ENCODE measurements around the gene ACOX3. TPM values are rescaled to one million over a fixed set of nuclear protein-coding genes. Genes with fewer than 3 reads are reported as not detected.

ACOX3 gene
- polyA plus RNA-seq, 1 of the 3 experiments (the other 2 are of a cell fraction): 8.4 TPM

GRCh38 chr4:8428288-8429097, 12.0 kb downstream of the ACOX3 start (continued):
- peak; percentile 47; the same call in 1 of the 2 replicates for TF ChIP-seq REST (IDR thresholded peaks at IDR 0.05; ENCODE audit: low read depth, low read length)
- peak; percentile 69; the same call in 1 of the 2 replicates for TF ChIP-seq POLR2AphosphoS5 (IDR thresholded peaks at IDR 0.05; ENCODE audit: low read depth, low read length)
- TF ChIP-seq, protein P1, sequence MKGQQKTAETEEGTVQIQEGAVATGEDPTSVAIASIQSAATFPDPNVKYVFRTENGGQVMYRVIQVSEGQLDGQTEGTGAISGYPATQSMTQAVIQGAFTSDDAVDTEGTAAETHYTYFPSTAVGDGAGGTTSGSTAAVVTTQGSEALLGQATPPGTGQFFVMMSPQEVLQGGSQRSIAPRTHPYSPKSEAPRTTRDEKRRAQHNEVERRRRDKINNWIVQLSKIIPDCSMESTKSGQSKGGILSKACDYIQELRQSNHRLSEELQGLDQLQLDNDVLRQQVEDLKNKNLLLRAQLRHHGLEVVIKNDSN (IDR thresholded peaks at IDR 0.05; ENCODE audit: borderline replicate concordance, low read depth): no peak
- no peak; the same call in 1 of the 2 replicates for TF ChIP-seq FOSL2 (IDR thresholded peaks at IDR 0.05; ENCODE audit: borderline replicate concordance, low read depth)
- TF ChIP-seq, protein P2, sequence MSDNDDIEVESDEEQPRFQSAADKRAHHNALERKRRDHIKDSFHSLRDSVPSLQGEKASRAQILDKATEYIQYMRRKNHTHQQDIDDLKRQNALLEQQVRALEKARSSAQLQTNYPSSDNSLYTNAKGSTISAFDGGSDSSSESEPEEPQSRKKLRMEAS (IDR thresholded peaks at IDR 0.05; ENCODE audit: low read depth): peak; percentile 41
- no peak for TF ChIP-seq SMC3 (IDR thresholded peaks at IDR 0.05; ENCODE audit: low read depth, low read length)
- TF ChIP-seq NFIC (IDR thresholded peaks at IDR 0.05; ENCODE audit: borderline replicate concordance): no peak
- no peak for TF ChIP-seq GATA2 (CRISPR knock-in tag; IDR thresholded peaks at IDR 0.05)
- TF ChIP-seq RFX5 (IDR thresholded peaks at IDR 0.05; ENCODE audit: low read length): no peak
- no peak; the same call in 1 of the 2 replicates for TF ChIP-seq YY1 (IDR thresholded peaks at IDR 0.05; ENCODE audit: low read depth)

DNA sequence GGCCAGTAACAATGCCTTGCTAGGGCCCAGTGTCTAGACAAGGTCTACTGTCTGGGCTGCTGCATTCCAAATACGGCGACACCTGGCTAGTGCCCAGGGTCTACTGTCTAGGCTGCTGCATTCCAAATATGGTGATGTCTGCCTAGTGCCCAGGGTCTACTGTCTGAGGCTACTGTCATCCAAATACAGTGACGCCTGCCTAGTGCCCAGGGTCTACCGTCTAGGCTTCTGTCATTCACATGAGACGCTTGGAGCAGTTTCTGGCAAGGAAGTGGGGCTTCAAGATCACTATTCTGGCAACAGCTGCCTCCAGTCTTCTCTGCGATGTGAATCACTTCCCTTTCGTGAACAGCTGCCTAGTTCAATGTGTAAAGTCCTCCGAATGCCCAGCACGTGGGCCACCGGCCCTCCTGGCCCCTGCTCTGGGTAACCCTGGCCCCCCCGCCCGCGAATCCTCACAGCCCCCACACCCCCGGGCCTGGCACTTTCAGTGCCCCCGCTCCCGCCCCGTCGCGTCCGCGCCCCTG, 12.7 kb downstream of the ACOX3 start:
- TF ChIP-seq TAF1 (IDR thresholded peaks at IDR 0.05; ENCODE audit: borderline replicate concordance, low read depth, low read length): no peak
- TF ChIP-seq EZH2phosphoT487 (IDR thresholded peaks at IDR 0.05; ENCODE audit: borderline replicate concordance, low read depth): no peak
- no peak for TF ChIP-seq NFIC (IDR thresholded peaks at IDR 0.05; ENCODE audit: borderline replicate concordance)
- TF ChIP-seq, protein P2 (IDR thresholded peaks at IDR 0.05; ENCODE audit: low read depth): no peak
- no peak for TF ChIP-seq SMC3 (IDR thresholded peaks at IDR 0.05; ENCODE audit: low read depth, low read length)
- TF ChIP-seq, protein P3, sequence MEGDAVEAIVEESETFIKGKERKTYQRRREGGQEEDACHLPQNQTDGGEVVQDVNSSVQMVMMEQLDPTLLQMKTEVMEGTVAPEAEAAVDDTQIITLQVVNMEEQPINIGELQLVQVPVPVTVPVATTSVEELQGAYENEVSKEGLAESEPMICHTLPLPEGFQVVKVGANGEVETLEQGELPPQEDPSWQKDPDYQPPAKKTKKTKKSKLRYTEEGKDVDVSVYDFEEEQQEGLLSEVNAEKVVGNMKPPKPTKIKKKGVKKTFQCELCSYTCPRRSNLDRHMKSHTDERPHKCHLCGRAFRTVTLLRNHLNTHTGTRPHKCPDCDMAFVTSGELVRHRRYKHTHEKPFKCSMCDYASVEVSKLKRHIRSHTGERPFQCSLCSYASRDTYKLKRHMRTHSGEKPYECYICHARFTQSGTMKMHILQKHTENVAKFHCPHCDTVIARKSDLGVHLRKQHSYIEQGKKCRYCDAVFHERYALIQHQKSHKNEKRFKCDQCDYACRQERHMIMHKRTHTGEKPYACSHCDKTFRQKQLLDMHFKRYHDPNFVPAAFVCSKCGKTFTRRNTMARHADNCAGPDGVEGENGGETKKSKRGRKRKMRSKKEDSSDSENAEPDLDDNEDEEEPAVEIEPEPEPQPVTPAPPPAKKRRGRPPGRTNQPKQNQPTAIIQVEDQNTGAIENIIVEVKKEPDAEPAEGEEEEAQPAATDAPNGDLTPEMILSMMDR (IDR thresholded peaks at IDR 0.05): no peak
- no peak for TF ChIP-seq EP300 (IDR thresholded peaks at IDR 0.05; ENCODE audit: borderline replicate concordance in 1 of 2, low read depth in 1 of 2, low read length in 1 of 2)
- no peak for TF ChIP-seq GATA2 (CRISPR knock-in tag; IDR thresholded peaks at IDR 0.05)
- no peak for TF ChIP-seq YY1 (IDR thresholded peaks at IDR 0.05; ENCODE audit: low read depth)
- Histone ChIP-seq H3K79me2 (ENCODE audit: insufficient read depth) (peaks cover 11% of the 10 kb centered on the region), H4K20me1 (ENCODE audit: insufficient read depth) (no peaks in the 10 kb centered on the region), H3K4me3 (ENCODE audit: low read depth in 2 of 2, low read length in 1 of 2) (peak overlapping the region; percentile 80 to 90), H3K4me1 (ENCODE audit: control insufficient read depth in 1 of 2, insufficient read depth in 2 of 2, low read depth in 1 of 2, low read length in 1 of 2) (peaks cover 0 to 12% of the 10 kb centered on the region in 2 experiments; a peak in 1 of 4 replicates), H3K27me3 (ENCODE audit: insufficient read depth) (no peaks in the 10 kb centered on the region), H3F3A (replicated peaks; ENCODE audit: insufficient read depth) (no peaks in the 10 kb centered on the region), H2AFZ (ENCODE audit: low read depth) (peak overlapping the region; percentile 71; the same call in 1 of the 2 replicates), H3K9ac (peak overlapping the region; percentile 71), H3K4me2 (peak overlapping the region; percentile 87), H3K27ac (ENCODE audit: low read depth in 2 of 2, low read length in 1 of 2) (peak overlapping the region; percentile 40 to 69), H3K9me3 (no peaks in the 10 kb centered on the region), H3K36me3 (replicated peaks in 1 of 2; ENCODE audit: control insufficient read depth in 1 of 2, insufficient read depth in 2 of 2, low read length in 1 of 2) (no peaks in the 10 kb centered on the region), H3K9me2 (no peaks in the 10 kb centered on the region)
- POLR2A ChIA-PET: interaction anchor here (1.0 to 1.5 kb wide), 5 partner anchors 11 to 185 kb away, joined by 3 to 12 read pairs (median 3); partner anchors contain the start of genes ACOX3 and TRMT44
- 3% methylated on average over 16 of the region's 21 CpGs for WGBS (ENCODE audit: low lambda C conversion rate)
- peak; percentile 39 for DNase-seq
- CTCF ChIA-PET: interaction anchor here (0.7 to 2.5 kb wide), 14 partner anchors 8 to 626 kb away, joined by 3 to 12 read pairs (median 4); no protein-coding TSS in a partner anchor
